MG63 (cell line): ENCODE data around the gene SPATA16. TPM values are rescaled to one million over a fixed set of nuclear protein-coding genes. Genes with fewer than 3 reads are reported as not detected.
A peak's percentile ranks its signal among the peaks of the same experiment; 100 is the strongest.
"Not testable (repeated sequence)": the region's sequence is repeated elsewhere in the genome, so short reads cannot be mapped to it uniquely, and the experiment has no call there.

Experiments
- DNase-seq: peaks from one replicate; pipeline ENCODE4 v3.0.0-alpha.2; 2020
- H3K27me3 ChIP-seq: fragments of 250-450 bp; sonication (Bioruptor Pico); 2 replicates; pipeline ENCODE4 v1.5.1; 2020; ENCODE audit warnings: mild to moderate bottlenecking, moderate library complexity
- H3K36me3 ChIP-seq: fragments of 250-450 bp; sonication (Bioruptor Pico); 2 replicates; pipeline ENCODE4 v1.5.1; 2020; ENCODE audit warnings: mild to moderate bottlenecking, moderate library complexity
- H3K4me3 ChIP-seq: fragments of 250-450 bp; sonication (Bioruptor Pico); 2 replicates; pipeline ENCODE4 v1.5.1; 2020; ENCODE audit warnings: mild to moderate bottlenecking, moderate library complexity
- H3K9me3 ChIP-seq: fragments of 250-450 bp; sonication (Bioruptor Pico); 2 replicates; pipeline ENCODE4 v1.5.1; 2020; ENCODE audit warnings: mild to moderate bottlenecking, moderate library complexity
- total RNA-seq: library from RNA; depleted of rRNA; stranded (reverse); fragments of >200 nt; shearing (Covaris generic); gene quantifications from 2 replicates; pipeline ENCODE4 v1.2.3, GENCODE V29; 2014; ENCODE audit warnings: low replicate concordance

Gene SPATA16
- total RNA-seq, 1 experiment from 2014 or later, result not detected

- H3K4me3 ChIP-seq, result no peak overlapping the region
- peaks cover 22% of the 10 kb centered on the region for H3K27me3 ChIP-seq
- H3K36me3 ChIP-seq, result no peaks in the 10 kb centered on the region
- H3K9me3 ChIP-seq, result 0 out of 2 replicates have a peak, but pooled peaks cover 2% of the 10 kb centered on the region
- DNase-seq, result no peak
Observed at GRCh38 chr3:172903642-172904320, 237.3 kb downstream of the SPATA16 start.

- peaks cover 2% of the 10 kb centered on the region; the same call in 1 of the 2 replicates for H3K9me3 ChIP-seq
- no peaks in the 10 kb centered on the region for H3K27me3 ChIP-seq
- H3K4me3 ChIP-seq, result no peak overlapping the region
- H3K36me3 ChIP-seq, result no peaks in the 10 kb centered on the region
- peak; percentile 9 for DNase-seq
Observed at GRCh38 chr3:172892158-172892557, 248.9 kb downstream of the SPATA16 start.

- H3K9me3 ChIP-seq, result peaks cover 2% of the 10 kb centered on the region; the same call in 1 of the 2 replicates
- no peak overlapping the region for H3K4me3 ChIP-seq
- no peaks in the 10 kb centered on the region for H3K36me3 ChIP-seq
- no peak for DNase-seq
- H3K27me3 ChIP-seq, result no peaks in the 10 kb centered on the region
Observed at GRCh38 chr3:172885704-172886103, 255.3 kb downstream of the SPATA16 start.

- no peaks in the 10 kb centered on the region for H3K9me3 ChIP-seq
- no peak for DNase-seq
- H3K36me3 ChIP-seq, result no peaks in the 10 kb centered on the region
- no peaks in the 10 kb centered on the region for H3K27me3 ChIP-seq
- H3K4me3 ChIP-seq, result no peak overlapping the region
Observed at GRCh38 chr3:172882563-172882962, 258.5 kb downstream of the SPATA16 start.

GRCh38 chr3:172879381-172879780 is 261.7 kb downstream of the SPATA16 start:
- not testable (repeated sequence) for H3K4me3 ChIP-seq, H3K9me3 ChIP-seq, H3K36me3 ChIP-seq, H3K27me3 ChIP-seq, DNase-seq

- no peaks in the 10 kb centered on the region for H3K36me3 ChIP-seq
Observed at GRCh38 chr3:172877011-172877410, 264.0 kb downstream of the SPATA16 start.

GRCh38 chr3:172876297-172876696 is 264.7 kb downstream of the SPATA16 start:
- no peak for DNase-seq
- Histone ChIP-seq H3K36me3 (no peaks in the 10 kb centered on the region), H3K4me3 (no peak overlapping the region), H3K27me3 (no peaks in the 10 kb centered on the region; the same call in 1 of the 2 replicates), H3K9me3 (no peaks in the 10 kb centered on the region)

More at GRCh38 chr3:172877011-172877410, 264.0 kb downstream of the SPATA16 start:
- Histone ChIP-seq H3K27me3 (no peaks in the 10 kb centered on the region; the same call in 1 of the 2 replicates), H3K9me3 (no peaks in the 10 kb centered on the region), H3K4me3 (no peak overlapping the region)
- no peak for DNase-seq

- no peaks in the 10 kb centered on the region; the same call in 1 of the 2 replicates for H3K27me3 ChIP-seq
- no peak overlapping the region for H3K4me3 ChIP-seq
- no peaks in the 10 kb centered on the region for H3K36me3 ChIP-seq
- no peaks in the 10 kb centered on the region for H3K9me3 ChIP-seq
- DNase-seq, result no peak
Observed at GRCh38 chr3:172875039-172875438, 266.0 kb downstream of the SPATA16 start.

GRCh38 chr3:172869784-172870518 is 271.1 kb downstream of the SPATA16 start:
- peaks cover 4% of the 10 kb centered on the region; the same call in 1 of the 2 replicates for H3K27me3 ChIP-seq
- no peak for DNase-seq

GRCh38 chr3:172869368-172869771 is 271.7 kb downstream of the SPATA16 start:
- Histone ChIP-seq H3K36me3 (no peaks in the 10 kb centered on the region), H3K4me3 (no peak overlapping the region), H3K27me3 (peaks cover 4% of the 10 kb centered on the region; the same call in 1 of the 2 replicates), H3K9me3 (0 out of 2 replicates have a peak, but pooled peaks cover 3% of the 10 kb centered on the region)
- no peak for DNase-seq

More at GRCh38 chr3:172869784-172870518, 271.1 kb downstream of the SPATA16 start:
- 0 out of 2 replicates have a peak, but pooled peaks cover 3% of the 10 kb centered on the region for H3K9me3 ChIP-seq
- H3K36me3 ChIP-seq, result no peaks in the 10 kb centered on the region
- H3K4me3 ChIP-seq, result no peak overlapping the region

GRCh38 chr3:172868582-172869200 is 272.3 kb downstream of the SPATA16 start:
- Histone ChIP-seq H3K4me3 (no peak overlapping the region), H3K27me3 (peaks cover 4% of the 10 kb centered on the region; the same call in 1 of the 2 replicates), H3K36me3 (no peaks in the 10 kb centered on the region), H3K9me3 (0 out of 2 replicates have a peak, but pooled peaks cover 3% of the 10 kb centered on the region)
- no peak for DNase-seq

- not testable (repeated sequence) for H3K27me3 ChIP-seq, H3K9me3 ChIP-seq, H3K36me3 ChIP-seq, DNase-seq, H3K4me3 ChIP-seq
Observed at GRCh38 chr3:172866726-172867350, 274.2 kb downstream of the SPATA16 start.

GRCh38 chr3:172859041-172859440 is 282.0 kb downstream of the SPATA16 start:
- no peak overlapping the region for H3K4me3 ChIP-seq
- peaks cover 11% of the 10 kb centered on the region for H3K27me3 ChIP-seq
- no peaks in the 10 kb centered on the region for H3K9me3 ChIP-seq
- no peaks in the 10 kb centered on the region for H3K36me3 ChIP-seq
- no peak for DNase-seq

GRCh38 chr3:172856795-172857742 is 284.0 kb downstream of the SPATA16 start:
- no peak for DNase-seq
- no peak overlapping the region for H3K4me3 ChIP-seq
- H3K9me3 ChIP-seq, result no peaks in the 10 kb centered on the region
- H3K36me3 ChIP-seq, result no peaks in the 10 kb centered on the region
- peaks cover 16% of the 10 kb centered on the region for H3K27me3 ChIP-seq

GRCh38 chr3:172855037-172855436 is 286.0 kb downstream of the SPATA16 start:
- H3K9me3 ChIP-seq, result no peaks in the 10 kb centered on the region
- H3K4me3 ChIP-seq, result no peak overlapping the region
- no peaks in the 10 kb centered on the region for H3K36me3 ChIP-seq
- no peak for DNase-seq
- H3K27me3 ChIP-seq, result peaks cover 23% of the 10 kb centered on the region
